Measurements from ENCODE around the gene POU6F2.
"Not testable (repeated sequence)": the region's sequence is repeated elsewhere in the genome, so short reads cannot be mapped to it uniquely, and the experiment has no call there.

POU6F2 gene

GRCh38 chr7:39312254-39312989 lies 334.7 kb downstream of the POU6F2 start:
- Histone ChIP-seq H3K4me1 (ENCODE audit: control insufficient read depth, insufficient read depth, low read length, unreplicated experiment) (no peaks in the 10 kb centered on the region), H2AFZ (ENCODE audit: low read length, unreplicated experiment) (no peak overlapping the region), H3K36me3 (ENCODE audit: insufficient read depth, low read length) (no peaks in the 10 kb centered on the region), H3K4me3 (ENCODE audit: low read depth, low read length) (no peak overlapping the region), H3K27me3 (ENCODE audit: insufficient read depth, low read length) (peaks cover 25% of the 10 kb centered on the region), H3K79me2 (ENCODE audit: control insufficient read depth, insufficient read depth, low read length, unreplicated experiment) (no peaks in the 10 kb centered on the region), H3K27ac (ENCODE audit: low read depth, low read length) (no peak overlapping the region)

- H3K4me3 ChIP-seq (ENCODE audit: low read depth, low read length): no peak overlapping the region
- H3K36me3 ChIP-seq (ENCODE audit: insufficient read depth, low read length): no peaks in the 10 kb centered on the region
- H3K27ac ChIP-seq (ENCODE audit: low read depth, low read length): no peak overlapping the region
Measured at GRCh38 chr7:39313376-39313775, 335.7 kb downstream of the POU6F2 start.

GRCh38 chr7:39313974-39314373 lies 336.3 kb downstream of the POU6F2 start:
- Histone ChIP-seq H3K27ac (ENCODE audit: low read depth, low read length) (no peak overlapping the region), H3K4me1 (ENCODE audit: control insufficient read depth, insufficient read depth, low read length, unreplicated experiment) (no peaks in the 10 kb centered on the region), H2AFZ (ENCODE audit: low read length, unreplicated experiment) (no peak overlapping the region), H3K27me3 (ENCODE audit: insufficient read depth, low read length) (peaks cover 25% of the 10 kb centered on the region), H3K36me3 (ENCODE audit: insufficient read depth, low read length) (no peaks in the 10 kb centered on the region), H3K4me3 (ENCODE audit: low read depth, low read length) (no peak overlapping the region), H3K79me2 (ENCODE audit: control insufficient read depth, insufficient read depth, low read length, unreplicated experiment) (no peaks in the 10 kb centered on the region)

More at GRCh38 chr7:39313376-39313775, 335.7 kb downstream of the POU6F2 start:
- Histone ChIP-seq H2AFZ (ENCODE audit: low read length, unreplicated experiment) (no peak overlapping the region), H3K27me3 (ENCODE audit: insufficient read depth, low read length) (peaks cover 25% of the 10 kb centered on the region), H3K4me1 (ENCODE audit: control insufficient read depth, insufficient read depth, low read length, unreplicated experiment) (no peaks in the 10 kb centered on the region), H3K79me2 (ENCODE audit: control insufficient read depth, insufficient read depth, low read length, unreplicated experiment) (no peaks in the 10 kb centered on the region)

GRCh38 chr7:39317107-39317506 lies 339.4 kb downstream of the POU6F2 start:
- H3K27me3 ChIP-seq (ENCODE audit: insufficient read depth, low read length): peaks cover 13% of the 10 kb centered on the region
- H3K4me1 ChIP-seq (ENCODE audit: control insufficient read depth, insufficient read depth, low read length, unreplicated experiment): no peaks in the 10 kb centered on the region
- H2AFZ ChIP-seq (ENCODE audit: low read length, unreplicated experiment): no peak overlapping the region
- H3K36me3 ChIP-seq (ENCODE audit: insufficient read depth, low read length): no peaks in the 10 kb centered on the region
- no peak overlapping the region for H3K4me3 ChIP-seq (ENCODE audit: low read depth, low read length)
- H3K79me2 ChIP-seq (ENCODE audit: control insufficient read depth, insufficient read depth, low read length, unreplicated experiment): no peaks in the 10 kb centered on the region
- H3K27ac ChIP-seq (ENCODE audit: low read depth, low read length): no peak overlapping the region

GRCh38 chr7:39317896-39318295 lies 340.2 kb downstream of the POU6F2 start:
- no peak overlapping the region for H2AFZ ChIP-seq (ENCODE audit: low read length, unreplicated experiment)

GRCh38 chr7:39321245-39321644 lies 343.5 kb downstream of the POU6F2 start:
- Histone ChIP-seq H3K27me3 (ENCODE audit: insufficient read depth, low read length) (peaks cover 10% of the 10 kb centered on the region; the same call in 1 of the 2 replicates), H3K4me1 (ENCODE audit: control insufficient read depth, insufficient read depth, low read length, unreplicated experiment) (no peaks in the 10 kb centered on the region), H3K4me3 (ENCODE audit: low read depth, low read length) (no peak overlapping the region), H3K27ac (ENCODE audit: low read depth, low read length) (no peak overlapping the region), H2AFZ (ENCODE audit: low read length, unreplicated experiment) (no peak overlapping the region), H3K79me2 (ENCODE audit: control insufficient read depth, insufficient read depth, low read length, unreplicated experiment) (no peaks in the 10 kb centered on the region), H3K36me3 (ENCODE audit: insufficient read depth, low read length) (no peaks in the 10 kb centered on the region)

More at GRCh38 chr7:39317896-39318295, 340.2 kb downstream of the POU6F2 start:
- H3K79me2 ChIP-seq (ENCODE audit: control insufficient read depth, insufficient read depth, low read length, unreplicated experiment): no peaks in the 10 kb centered on the region
- no peaks in the 10 kb centered on the region for H3K4me1 ChIP-seq (ENCODE audit: control insufficient read depth, insufficient read depth, low read length, unreplicated experiment)
- H3K4me3 ChIP-seq (ENCODE audit: low read depth, low read length): no peak overlapping the region
- H3K36me3 ChIP-seq (ENCODE audit: insufficient read depth, low read length): no peaks in the 10 kb centered on the region
- H3K27me3 ChIP-seq (ENCODE audit: insufficient read depth, low read length): peaks cover 13% of the 10 kb centered on the region
- H3K27ac ChIP-seq (ENCODE audit: low read depth, low read length): no peak overlapping the region

GRCh38 chr7:39321909-39322498 lies 344.3 kb downstream of the POU6F2 start:
- H3K27ac ChIP-seq (ENCODE audit: low read depth, low read length): no peak overlapping the region
- no peak overlapping the region for H2AFZ ChIP-seq (ENCODE audit: low read length, unreplicated experiment)
- H3K36me3 ChIP-seq (ENCODE audit: insufficient read depth, low read length): no peaks in the 10 kb centered on the region
- peaks cover 6% of the 10 kb centered on the region; the same call in 1 of the 2 replicates for H3K27me3 ChIP-seq (ENCODE audit: insufficient read depth, low read length)
- no peaks in the 10 kb centered on the region for H3K79me2 ChIP-seq (ENCODE audit: control insufficient read depth, insufficient read depth, low read length, unreplicated experiment)
- H3K4me1 ChIP-seq (ENCODE audit: control insufficient read depth, insufficient read depth, low read length, unreplicated experiment): no peaks in the 10 kb centered on the region
- H3K4me3 ChIP-seq (ENCODE audit: low read depth, low read length): no peak overlapping the region

GRCh38 chr7:39324139-39324760 lies 346.5 kb downstream of the POU6F2 start:
- Histone ChIP-seq H3K4me1 (ENCODE audit: control insufficient read depth, insufficient read depth, low read length, unreplicated experiment) (no peaks in the 10 kb centered on the region), H3K36me3 (ENCODE audit: insufficient read depth, low read length) (no peaks in the 10 kb centered on the region), H3K79me2 (ENCODE audit: control insufficient read depth, insufficient read depth, low read length, unreplicated experiment) (no peaks in the 10 kb centered on the region), H3K27me3 (ENCODE audit: insufficient read depth, low read length) (peaks cover 15% of the 10 kb centered on the region), H3K27ac (ENCODE audit: low read depth, low read length) (no peak overlapping the region), H3K4me3 (ENCODE audit: low read depth, low read length) (no peak overlapping the region), H2AFZ (ENCODE audit: low read length, unreplicated experiment) (no peak overlapping the region)

GRCh38 chr7:39331607-39332006 lies 353.9 kb downstream of the POU6F2 start:
- not testable (repeated sequence) for H3K4me1 ChIP-seq (ENCODE audit: control insufficient read depth, insufficient read depth, low read length, unreplicated experiment); H3K79me2 ChIP-seq (ENCODE audit: control insufficient read depth, insufficient read depth, low read length, unreplicated experiment); H3K27ac ChIP-seq (ENCODE audit: low read depth, low read length); H2AFZ ChIP-seq (ENCODE audit: low read length, unreplicated experiment); H3K4me3 ChIP-seq (ENCODE audit: low read depth, low read length); H3K36me3 ChIP-seq (ENCODE audit: insufficient read depth, low read length)
- peaks cover 52% of the 10 kb centered on the region for H3K27me3 ChIP-seq (ENCODE audit: insufficient read depth, low read length)

- Histone ChIP-seq H2AFZ (ENCODE audit: low read length, unreplicated experiment) (no peak overlapping the region), H3K36me3 (ENCODE audit: insufficient read depth, low read length) (no peaks in the 10 kb centered on the region), H3K27ac (ENCODE audit: low read depth, low read length) (no peak overlapping the region), H3K79me2 (ENCODE audit: control insufficient read depth, insufficient read depth, low read length, unreplicated experiment) (no peaks in the 10 kb centered on the region), H3K4me1 (ENCODE audit: control insufficient read depth, insufficient read depth, low read length, unreplicated experiment) (no peaks in the 10 kb centered on the region), H3K4me3 (ENCODE audit: low read depth, low read length) (no peak overlapping the region), H3K27me3 (ENCODE audit: insufficient read depth, low read length) (peaks cover 58% of the 10 kb centered on the region)
Measured at GRCh38 chr7:39332142-39332541, 354.4 kb downstream of the POU6F2 start.

- H2AFZ ChIP-seq (ENCODE audit: low read length, unreplicated experiment): no peak overlapping the region
- H3K4me3 ChIP-seq (ENCODE audit: low read depth, low read length): no peak overlapping the region
- H3K79me2 ChIP-seq (ENCODE audit: control insufficient read depth, insufficient read depth, low read length, unreplicated experiment): no peaks in the 10 kb centered on the region
- H3K36me3 ChIP-seq (ENCODE audit: insufficient read depth, low read length): no peaks in the 10 kb centered on the region
- H3K27ac ChIP-seq (ENCODE audit: low read depth, low read length): no peak overlapping the region
- H3K4me1 ChIP-seq (ENCODE audit: control insufficient read depth, insufficient read depth, low read length, unreplicated experiment): no peaks in the 10 kb centered on the region
- H3K27me3 ChIP-seq (ENCODE audit: insufficient read depth, low read length): peaks cover 64% of the 10 kb centered on the region
Measured at GRCh38 chr7:39333701-39334100, 356.0 kb downstream of the POU6F2 start.
